ENCODE measurements around the gene ESD. TPM values are rescaled to one million over a fixed set of nuclear protein-coding genes. Genes with fewer than 3 reads are reported as not detected.
"Not testable (repeated sequence)": the region's sequence is repeated elsewhere in the genome, so short reads cannot be mapped to it uniquely, and the experiment has no call there.

The ESD gene
- total RNA-seq, 1 experiment from 2014 or later = 78.8 TPM

DNA sequence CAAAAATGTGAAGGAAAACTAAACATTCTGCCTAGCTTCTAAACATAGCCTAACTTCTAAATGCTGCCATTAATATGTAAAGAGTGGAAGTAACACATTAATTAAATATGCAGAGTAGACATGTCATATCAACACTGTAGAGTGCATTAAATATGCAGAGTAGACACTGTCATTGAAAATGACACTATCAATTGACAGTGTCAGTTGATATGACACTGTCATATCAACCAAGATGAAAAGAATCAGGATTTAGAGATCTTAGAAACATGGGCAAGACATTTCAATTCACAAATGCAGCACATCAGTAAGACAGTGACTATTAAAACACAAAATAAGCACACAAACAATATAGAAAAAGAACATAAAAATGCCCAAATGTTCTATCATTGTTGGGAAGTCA lies 25.3 kb downstream of the ESD start:
- Histone ChIP-seq H2BK120ac (ENCODE audit: low read depth, low read length, poor library complexity, severe bottlenecking) (no peak overlapping the region), H4K8ac (replicated peaks; ENCODE audit: insufficient read length, low read depth, low read length) (no peak overlapping the region), H3K4me2 (ENCODE audit: insufficient read depth, insufficient read length, low read length) (no peak overlapping the region), H3T11ph (ENCODE audit: low read length) (no peak overlapping the region), H3K23ac (ENCODE audit: insufficient read length, low read depth, low read length) (no peak overlapping the region), H2AFZ (ENCODE audit: low read length) (no peak overlapping the region), H2BK15ac (ENCODE audit: low read depth, low read length) (no peak overlapping the region), H3K27me3 (ENCODE audit: insufficient read depth, low read length) (no peaks in the 10 kb centered on the region), H3K23me2 (ENCODE audit: insufficient read length, low read depth, low read length, poor library complexity, severe bottlenecking) (no peaks in the 10 kb centered on the region), H3K9me3 (ENCODE audit: control insufficient read depth, low read depth, low read length) (no peaks in the 10 kb centered on the region), H2BK5ac (ENCODE audit: insufficient read length, low read length) (no peak overlapping the region), H3K79me2 (ENCODE audit: insufficient read depth, low read length) (no peaks in the 10 kb centered on the region), H3K18ac (ENCODE audit: insufficient read length, low read depth, low read length) (no peak overlapping the region), H2BK12ac (ENCODE audit: insufficient read length, low read depth, low read length) (no peak overlapping the region), H3K9ac (ENCODE audit: extremely low read depth, insufficient read length, low read length) (no peak overlapping the region), H2BK20ac (ENCODE audit: low read depth, low read length, poor library complexity, severe bottlenecking) (no peak overlapping the region), H3K4ac (ENCODE audit: low read depth, low read length) (no peak overlapping the region), H2AK5ac (ENCODE audit: insufficient read length, low read length) (no peak overlapping the region), H4K91ac (ENCODE audit: insufficient read length, low read depth, low read length) (no peak overlapping the region), H3K14ac (ENCODE audit: insufficient read depth, low read length) (no peak overlapping the region), H3K56ac (ENCODE audit: insufficient read length, low read depth, low read length) (no peak overlapping the region), H3K4me1 (ENCODE audit: insufficient read depth, low read length) (no peaks in the 10 kb centered on the region), H4K20me1 (ENCODE audit: control insufficient read depth, insufficient read depth, insufficient read length) (no peaks in the 10 kb centered on the region), H3K79me1 (ENCODE audit: insufficient read depth, low read depth, low read length, poor library complexity, severe bottlenecking) (no peaks in the 10 kb centered on the region), H4K5ac (ENCODE audit: insufficient read length, low read depth, low read length) (no peak overlapping the region), H3K27ac (ENCODE audit: insufficient read length, low read depth, low read length) (no peak overlapping the region)
- no peak for DNase-seq
- Mint-ChIP-seq H3K9me3 (no peaks in the 10 kb centered on the region; a peak in 3 of 5 replicates), H3K27ac (no peak overlapping the region), H3K4me1 (peaks cover 3 to 10% of the 10 kb centered on the region in 2 experiments), H3K36me3 (ENCODE audit: insufficient read depth in 1 of 3, low read depth in 3 of 3) (peaks cover 14 to 51% (median 39%) of the 10 kb centered on the region in 3 experiments; a peak in 6 of 7 replicates), H3K27me3 (ENCODE audit: low read depth) (no peaks in the 10 kb centered on the region), H3K4me3 (no peak overlapping the region)
- TF ChIP-seq, protein P1, sequence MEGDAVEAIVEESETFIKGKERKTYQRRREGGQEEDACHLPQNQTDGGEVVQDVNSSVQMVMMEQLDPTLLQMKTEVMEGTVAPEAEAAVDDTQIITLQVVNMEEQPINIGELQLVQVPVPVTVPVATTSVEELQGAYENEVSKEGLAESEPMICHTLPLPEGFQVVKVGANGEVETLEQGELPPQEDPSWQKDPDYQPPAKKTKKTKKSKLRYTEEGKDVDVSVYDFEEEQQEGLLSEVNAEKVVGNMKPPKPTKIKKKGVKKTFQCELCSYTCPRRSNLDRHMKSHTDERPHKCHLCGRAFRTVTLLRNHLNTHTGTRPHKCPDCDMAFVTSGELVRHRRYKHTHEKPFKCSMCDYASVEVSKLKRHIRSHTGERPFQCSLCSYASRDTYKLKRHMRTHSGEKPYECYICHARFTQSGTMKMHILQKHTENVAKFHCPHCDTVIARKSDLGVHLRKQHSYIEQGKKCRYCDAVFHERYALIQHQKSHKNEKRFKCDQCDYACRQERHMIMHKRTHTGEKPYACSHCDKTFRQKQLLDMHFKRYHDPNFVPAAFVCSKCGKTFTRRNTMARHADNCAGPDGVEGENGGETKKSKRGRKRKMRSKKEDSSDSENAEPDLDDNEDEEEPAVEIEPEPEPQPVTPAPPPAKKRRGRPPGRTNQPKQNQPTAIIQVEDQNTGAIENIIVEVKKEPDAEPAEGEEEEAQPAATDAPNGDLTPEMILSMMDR (conservative IDR thresholded peaks at IDR 0.05) = no peak

DNA sequence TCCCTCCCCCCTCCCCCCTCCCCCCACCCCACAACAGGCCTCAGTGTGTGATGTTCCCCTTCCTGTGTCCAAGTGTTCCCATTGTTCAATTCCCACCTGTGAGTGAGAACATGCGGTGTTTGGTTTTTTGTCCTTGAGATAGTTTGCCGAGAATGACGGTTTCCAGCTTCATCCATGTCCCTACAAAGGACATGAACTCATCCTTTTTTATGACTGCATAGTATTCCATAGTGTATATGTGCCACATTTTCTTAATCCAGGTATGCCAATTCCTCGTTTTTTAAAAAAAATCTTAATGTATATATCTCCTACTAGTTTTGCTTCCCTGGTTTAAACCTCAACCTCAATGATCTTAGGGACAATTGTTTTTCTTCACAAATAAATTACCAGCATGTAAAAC lies 27.0 kb downstream of the ESD start:
- not testable (repeated sequence) for H3K23ac ChIP-seq (ENCODE audit: insufficient read length, low read depth, low read length); H3K4me1 Mint-ChIP-seq; H2BK12ac ChIP-seq (ENCODE audit: insufficient read length, low read depth, low read length); H3K27ac ChIP-seq (ENCODE audit: insufficient read length, low read depth, low read length); H3K79me2 ChIP-seq (ENCODE audit: insufficient read depth, low read length); H3K56ac ChIP-seq (ENCODE audit: insufficient read length, low read depth, low read length); H3K9me3 ChIP-seq (ENCODE audit: control insufficient read depth, low read depth, low read length); H3K27me3 Mint-ChIP-seq (ENCODE audit: low read depth); H2AK5ac ChIP-seq (ENCODE audit: insufficient read length, low read length); H3K9me3 Mint-ChIP-seq; H3T11ph ChIP-seq (ENCODE audit: low read length); H3K14ac ChIP-seq (ENCODE audit: insufficient read depth, low read length); H3K9ac ChIP-seq (ENCODE audit: extremely low read depth, insufficient read length, low read length); H3K27ac Mint-ChIP-seq; H3K4me3 Mint-ChIP-seq; H4K20me1 ChIP-seq (ENCODE audit: control insufficient read depth, insufficient read depth, insufficient read length); H3K4ac ChIP-seq (ENCODE audit: low read depth, low read length); H3K79me1 ChIP-seq (ENCODE audit: insufficient read depth, low read depth, low read length, poor library complexity, severe bottlenecking); H2BK20ac ChIP-seq (ENCODE audit: low read depth, low read length, poor library complexity, severe bottlenecking); H4K5ac ChIP-seq (ENCODE audit: insufficient read length, low read depth, low read length); H2BK120ac ChIP-seq (ENCODE audit: low read depth, low read length, poor library complexity, severe bottlenecking); H3K18ac ChIP-seq (ENCODE audit: insufficient read length, low read depth, low read length); H4K8ac ChIP-seq (replicated peaks; ENCODE audit: insufficient read length, low read depth, low read length); H3K4me1 ChIP-seq (ENCODE audit: insufficient read depth, low read length); H3K4me2 ChIP-seq (ENCODE audit: insufficient read depth, insufficient read length, low read length); DNase-seq; H2BK5ac ChIP-seq (ENCODE audit: insufficient read length, low read length); H3K23me2 ChIP-seq (ENCODE audit: insufficient read length, low read depth, low read length, poor library complexity, severe bottlenecking); H2BK15ac ChIP-seq (ENCODE audit: low read depth, low read length); H2AFZ ChIP-seq (ENCODE audit: low read length); H3K27me3 ChIP-seq (ENCODE audit: insufficient read depth, low read length); H4K91ac ChIP-seq (ENCODE audit: insufficient read length, low read depth, low read length)
- WGBS (ENCODE audit: extremely low coverage, insufficient read length, low lambda C conversion rate) = no CpG with 5 or more reads among the region's 4 CpGs
- peaks cover 12 to 39% (median 26%) of the 10 kb centered on the region in 3 experiments; a peak in 6 of 7 replicates for H3K36me3 Mint-ChIP-seq (ENCODE audit: insufficient read depth in 1 of 3, low read depth in 3 of 3)
